ENCODE measurements around the gene RABEP2. TPM values are rescaled to one million over a fixed set of nuclear protein-coding genes. Genes with fewer than 3 reads are reported as not detected.
"Not testable (repeated sequence)": the region's sequence is repeated elsewhere in the genome, so short reads cannot be mapped to it uniquely, and the experiment has no call there.

The RABEP2 gene
- total RNA-seq, 1 donor from 2014 or later, result 22.3 TPM

DNA sequence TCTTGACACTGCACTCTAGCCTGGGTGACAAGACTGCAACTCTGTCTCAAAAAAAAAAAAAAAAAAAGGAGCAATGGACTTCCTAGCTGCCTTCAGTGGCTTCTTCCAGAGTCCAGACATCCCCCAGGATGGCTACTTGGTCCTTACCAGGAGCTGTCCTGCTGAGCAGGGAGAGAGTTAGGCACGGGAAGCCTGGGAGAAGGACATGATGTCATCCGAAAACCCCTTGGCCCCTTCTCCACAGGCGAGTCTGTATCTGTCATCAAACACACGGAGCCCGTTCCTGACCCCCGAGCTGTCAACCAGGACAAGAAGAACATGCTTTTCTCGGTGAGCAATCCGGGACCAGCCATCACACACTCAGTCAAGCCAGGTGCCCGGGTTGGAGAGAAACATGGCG, 38.1 kb downstream of the RABEP2 start:
- intact Hi-C loops (cut with DNase I), result no loop called here

DNA sequence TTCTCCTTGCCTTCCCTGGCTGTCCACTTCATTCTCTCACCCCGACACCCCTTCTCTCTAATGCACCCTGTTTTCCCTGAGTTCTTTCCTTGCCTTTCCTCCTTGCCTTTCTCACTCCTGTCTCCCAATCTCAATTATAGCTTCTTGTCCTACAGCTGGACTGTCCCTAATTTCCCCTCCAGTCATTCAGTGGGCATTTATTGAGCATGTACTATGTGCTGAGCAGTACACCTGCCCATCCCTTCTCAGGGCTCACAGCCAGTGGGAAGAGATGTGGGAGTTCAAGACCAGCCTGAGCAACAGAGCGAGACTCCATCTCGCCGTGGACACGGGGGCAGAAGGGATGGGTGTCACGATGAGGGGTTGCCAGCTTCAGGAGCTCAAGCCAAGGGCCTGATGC, 41.0 kb downstream of the RABEP2 start:
- ATAC-seq, result no peak

More for the DNA sequence above, 38.1 kb downstream of the RABEP2 start:
- no peak for ATAC-seq
- DNase-seq (ENCODE audit: missing footprints), result no peak

DNA sequence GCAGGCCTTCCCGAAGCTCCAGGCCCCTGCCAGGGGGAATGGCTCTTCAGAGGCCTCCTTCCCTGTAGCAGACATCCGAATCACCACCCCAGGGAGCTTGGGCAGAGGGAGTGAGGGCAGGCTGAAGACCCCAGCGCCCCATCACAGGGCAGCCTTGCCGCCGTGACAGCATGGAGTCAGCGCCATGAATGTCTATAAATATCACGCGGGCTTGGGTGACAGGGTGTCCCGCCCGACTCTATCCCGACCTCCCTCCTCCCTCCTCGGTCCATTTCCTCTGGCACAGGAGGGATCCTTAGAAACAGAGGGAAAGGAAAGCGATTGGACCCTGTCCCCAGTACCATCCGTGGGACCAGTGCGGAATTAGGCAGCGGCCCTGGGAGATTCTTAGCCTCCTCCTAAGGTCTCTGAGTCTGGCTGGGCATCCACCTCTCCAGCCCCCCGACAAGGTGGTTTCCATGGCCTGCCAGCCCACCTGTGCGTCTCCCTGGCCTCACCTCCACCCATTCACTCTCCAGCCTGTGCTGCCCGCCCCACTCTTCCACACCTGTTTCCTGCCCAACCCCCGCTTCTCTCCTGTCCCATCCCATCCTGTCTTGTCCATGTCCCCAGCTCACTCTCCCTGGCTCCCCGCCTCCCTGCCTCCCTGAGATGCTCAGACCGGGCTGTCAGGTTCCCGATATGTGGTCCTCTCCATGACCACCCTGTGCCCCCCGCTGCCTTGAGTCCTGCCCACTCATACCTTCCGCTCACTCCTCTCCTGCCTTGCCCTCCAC, 41.6 kb downstream of the RABEP2 start:
- intact Hi-C loops (cut with DNase I), result loop anchor here (5.0 kb wide), 1 partner anchor 44 kb away; the partner anchor contains the start of gene RABEP2
- no peak for ATAC-seq
- peak; percentile 46 for DNase-seq (ENCODE audit: missing footprints)

More for the DNA sequence above, 41.0 kb downstream of the RABEP2 start:
- intact Hi-C loops (cut with DNase I), result loop anchor here (5.0 kb wide), 1 partner anchor 43 kb away; the partner anchor contains the start of gene RABEP2
- DNase-seq (ENCODE audit: missing footprints), result peak; percentile 26

DNA sequence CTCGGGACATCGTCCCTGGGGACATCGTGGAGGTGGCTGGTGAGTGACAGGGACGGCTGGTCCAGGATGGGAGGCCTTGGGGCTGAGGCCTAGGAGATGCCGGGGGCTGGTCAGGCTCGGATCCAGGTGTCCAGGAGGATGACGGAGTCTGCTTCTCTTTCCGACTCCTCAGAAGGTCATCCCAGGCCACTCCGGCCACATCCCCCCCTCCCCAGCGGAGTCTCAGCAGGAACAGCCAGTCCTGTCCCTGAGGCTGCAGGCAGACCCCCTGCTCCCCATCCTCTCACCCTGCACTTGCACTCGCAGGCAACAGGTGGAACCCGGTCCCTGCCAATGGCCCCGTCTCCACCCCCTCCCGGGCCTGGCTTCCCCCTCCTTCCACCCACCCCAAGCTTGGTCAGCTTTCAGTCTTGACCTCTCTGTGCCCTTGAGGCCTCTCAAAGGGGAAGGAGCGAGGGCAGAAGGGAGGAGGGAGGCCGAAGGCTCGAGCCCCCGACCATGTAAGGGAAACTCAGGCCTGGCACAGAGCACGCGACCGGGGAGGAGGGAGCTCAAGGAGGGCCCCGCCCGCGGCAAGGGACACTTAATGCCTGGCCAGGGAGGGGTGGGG, 42.4 kb downstream of the RABEP2 start:
- no peak for ATAC-seq
- intact Hi-C loops (cut with DNase I), result loop anchor here (5.0 kb wide), 1 partner anchor 45 kb away; the partner anchor contains the start of gene RABEP2
- peak; percentile 35 for DNase-seq (ENCODE audit: missing footprints)

DNA sequence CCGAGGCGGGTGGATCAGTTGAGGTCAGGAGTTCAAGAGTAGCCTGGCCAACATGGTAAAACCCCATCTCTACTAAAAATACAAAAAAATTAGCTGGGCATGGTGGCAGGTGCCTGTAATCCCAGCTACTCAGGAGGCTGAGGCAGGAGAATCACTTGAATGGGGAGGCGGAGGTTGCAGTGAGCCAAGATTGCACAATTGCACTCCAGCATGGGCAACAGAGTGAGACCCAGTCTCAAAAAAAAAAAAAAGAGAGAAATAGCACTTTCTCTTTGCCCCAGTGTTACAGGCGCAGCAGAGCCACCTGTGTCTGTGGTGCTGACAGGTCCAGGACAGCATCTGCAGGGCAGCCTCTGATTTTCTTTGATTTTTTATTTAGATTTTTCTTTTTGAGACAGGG, 43.5 kb downstream of the RABEP2 start:
- DNase-seq (ENCODE audit: missing footprints), result peak; percentile 9
- not testable (repeated sequence) for ATAC-seq
- intact Hi-C loops (cut with DNase I), result loop anchor here (5.0 kb wide), 1 partner anchor 46 kb away; the partner anchor contains the start of gene RABEP2

DNA sequence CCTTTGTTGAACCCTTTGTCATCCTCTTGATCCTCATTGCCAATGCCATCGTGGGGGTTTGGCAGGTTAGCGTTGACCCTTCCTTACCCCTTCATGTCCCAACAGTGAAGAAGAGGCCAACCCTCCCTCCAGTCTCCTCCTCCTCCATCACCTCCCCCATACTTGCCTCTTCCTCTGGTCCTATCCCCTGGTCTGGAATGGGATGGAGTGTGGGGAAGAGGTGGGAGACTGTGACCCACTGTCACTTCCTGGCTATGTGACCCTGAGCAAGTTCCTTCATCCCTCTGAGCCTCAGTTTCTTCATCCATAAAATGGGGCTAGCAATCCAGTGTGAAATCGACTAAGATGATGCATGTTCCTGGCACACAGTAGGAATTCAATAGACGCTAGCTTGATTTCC, 44.1 kb downstream of the RABEP2 start:
- intact Hi-C loops (cut with DNase I), result loop anchor here (5.0 kb wide), 1 partner anchor 46 kb away; the partner anchor contains the start of gene RABEP2
- DNase-seq (ENCODE audit: missing footprints), result peak; percentile 4
- ATAC-seq, result no peak

DNA sequence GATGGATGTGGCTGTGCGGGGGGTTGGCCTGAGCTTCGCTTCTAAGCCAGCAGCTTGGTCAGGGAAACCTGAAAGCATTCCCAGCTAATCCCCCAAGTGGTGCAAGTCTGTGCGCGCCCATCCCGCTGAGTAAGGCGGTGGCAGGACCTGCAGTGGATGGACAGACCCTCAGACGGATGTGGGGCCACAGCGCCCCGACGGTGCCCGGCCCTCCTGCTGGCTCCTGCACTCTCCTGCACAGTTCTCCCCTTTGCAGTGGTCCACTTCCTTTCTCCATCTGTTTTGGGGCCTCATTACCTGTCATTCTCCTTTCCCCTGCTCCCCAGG, 44.5 kb downstream of the RABEP2 start:
- DNase-seq (ENCODE audit: missing footprints) (no peak), ATAC-seq (no peak)
- intact Hi-C loops (cut with DNase I), result loop anchor here (5.0 kb wide), 1 partner anchor 47 kb away; the partner anchor contains the start of gene RABEP2

DNA sequence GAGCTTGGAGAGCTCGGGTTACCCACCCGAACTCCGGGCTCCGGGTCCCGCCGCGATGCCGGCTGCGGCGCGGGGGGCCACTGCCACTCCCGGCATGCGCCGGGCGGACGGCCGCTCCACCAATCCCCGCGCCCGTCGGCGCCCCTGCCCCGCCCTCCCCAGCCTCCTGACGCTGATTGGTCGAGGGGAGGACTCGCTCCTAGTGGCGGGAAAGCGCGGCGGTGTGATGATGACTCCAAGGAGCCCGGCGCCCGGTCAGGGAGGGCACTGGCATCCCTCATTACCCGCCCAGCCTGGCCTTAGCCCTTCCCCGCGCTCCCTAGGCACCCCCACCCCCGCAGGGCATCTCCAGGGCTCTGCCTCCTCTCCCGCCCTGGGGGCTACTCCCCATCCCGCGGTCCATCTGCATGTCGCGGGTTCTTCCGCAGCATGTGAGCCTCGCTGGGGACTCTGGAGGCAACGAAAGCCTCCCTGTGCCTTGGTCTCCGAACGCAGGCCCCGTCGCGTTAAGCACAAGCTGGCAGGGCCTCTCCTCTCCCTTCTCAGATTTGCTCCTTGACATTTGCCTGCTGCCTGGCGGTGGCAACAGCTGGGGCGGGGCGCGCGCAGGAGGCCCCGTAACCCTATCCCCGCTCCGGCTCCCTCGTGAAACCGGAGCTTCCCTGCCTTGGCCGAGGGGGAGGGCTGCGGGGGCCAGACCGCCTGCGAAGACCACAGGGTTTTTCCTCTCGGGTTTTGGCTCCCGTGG, 45.0 kb downstream of the RABEP2 start:
- intact Hi-C loops (cut with DNase I), result loop anchor here (1.0 to 5.0 kb wide), 2 partner anchors 47 to 65 kb away; partner anchors contain the start of gene RABEP2
- ATAC-seq (peak; percentile 94), DNase-seq (ENCODE audit: missing footprints) (peak; percentile 91)

DNA sequence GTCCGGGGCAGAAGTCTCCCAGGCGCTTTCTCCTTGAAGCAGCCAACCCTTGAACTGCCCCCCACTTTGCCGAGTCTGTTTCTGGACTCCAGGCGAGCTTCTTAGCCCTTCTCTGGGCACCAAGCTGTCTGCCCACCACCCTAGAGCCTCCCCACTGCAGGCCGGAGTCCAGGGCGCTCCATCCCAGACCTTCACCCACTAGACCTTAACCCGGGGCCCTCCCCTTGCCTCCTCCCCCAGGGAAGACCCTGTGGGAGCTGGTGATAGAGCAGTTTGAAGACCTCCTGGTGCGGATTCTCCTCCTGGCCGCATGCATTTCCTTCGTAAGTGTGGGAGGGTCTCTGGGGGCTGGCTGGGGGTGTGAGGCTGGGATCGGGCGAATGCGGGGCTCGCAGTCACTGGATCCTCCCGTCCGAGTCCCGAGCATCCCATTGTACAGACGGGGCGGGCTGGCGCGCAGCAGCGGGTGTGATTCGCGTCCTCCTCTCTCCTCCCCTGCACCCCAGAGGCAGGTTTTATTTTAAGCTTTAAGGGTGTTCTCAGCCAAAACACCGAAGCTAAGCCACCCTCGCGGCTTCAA, 45.7 kb downstream of the RABEP2 start:
- intact Hi-C loops (cut with DNase I), result loop anchor here (1.0 kb wide), 1 partner anchor 66 kb away; no protein-coding TSS in a partner anchor
- peak; percentile 32 for ATAC-seq
- DNase-seq (ENCODE audit: missing footprints), result peak; percentile 70

DNA sequence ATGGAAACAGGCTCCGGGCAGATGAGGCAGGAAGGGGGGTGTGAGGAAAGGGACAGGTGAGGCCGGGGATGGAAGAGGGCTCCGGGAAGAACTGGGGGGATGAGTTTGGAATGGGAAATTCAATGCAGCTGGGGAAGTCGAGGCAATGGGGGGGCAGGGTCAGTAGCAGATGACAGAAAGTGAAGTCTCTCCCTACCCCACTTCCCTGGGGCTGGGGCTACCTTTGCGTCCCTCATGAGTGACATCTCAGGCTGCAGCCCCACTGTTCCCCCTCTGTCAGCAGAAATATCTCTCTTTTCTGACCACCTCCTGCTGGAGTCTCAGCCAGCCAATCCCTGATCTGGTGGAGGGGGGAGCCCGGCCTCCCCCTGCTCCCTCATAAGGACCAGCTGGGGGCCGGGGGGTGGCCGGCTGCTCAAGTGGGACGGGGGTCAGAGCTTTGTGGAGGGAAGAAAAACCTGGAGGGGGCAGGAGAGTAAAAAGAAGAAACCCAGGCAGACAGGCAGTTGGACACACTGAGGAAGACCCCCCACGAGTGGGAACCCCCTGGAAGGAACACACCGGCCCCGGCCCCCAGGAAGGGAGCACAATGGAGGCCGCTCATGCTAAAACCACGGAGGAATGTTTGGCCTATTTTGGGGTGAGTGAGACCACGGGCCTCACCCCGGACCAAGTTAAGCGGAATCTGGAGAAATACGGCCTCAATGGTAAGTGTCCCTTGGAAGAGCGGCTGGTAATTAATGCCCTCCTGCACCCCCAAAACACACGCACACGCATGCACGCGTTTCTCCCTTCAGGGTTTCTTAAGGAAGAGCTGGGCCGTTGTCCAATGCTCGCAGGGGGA, 46.7 kb downstream of the RABEP2 start, which contains the start of gene ATP2A1:
Gene ATP2A1 (plus strand): TSS at position 406 of the 844 bp plus-strand sequence. CDS start 184 bp downstream, at position 590.
- intact Hi-C loops (cut with DNase I), result no loop called here
- ATAC-seq (no peak), DNase-seq (ENCODE audit: missing footprints) (peak; percentile 56)

DNA sequence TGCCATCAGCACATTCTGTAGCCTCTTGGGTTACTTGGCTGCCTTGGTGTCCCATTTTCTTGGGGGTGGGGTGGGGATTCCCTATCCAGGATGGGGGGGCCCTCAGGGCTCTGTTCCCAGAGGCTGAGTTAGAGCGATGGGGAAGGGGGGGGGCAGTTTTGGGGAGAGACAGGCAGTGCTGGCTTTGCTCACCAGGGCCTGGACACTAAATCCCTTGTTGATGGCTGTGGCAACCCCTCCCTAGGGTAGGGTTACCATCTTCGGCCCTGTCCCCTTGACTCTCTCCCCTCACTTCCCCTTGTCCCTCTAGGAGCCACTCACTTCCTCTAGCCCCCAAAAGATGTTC, 47.4 kb downstream of the RABEP2 start:
- DNase-seq (ENCODE audit: missing footprints), result peak; percentile 15
- ATAC-seq, result no peak
- intact Hi-C loops (cut with DNase I), result no loop called here

DNA sequence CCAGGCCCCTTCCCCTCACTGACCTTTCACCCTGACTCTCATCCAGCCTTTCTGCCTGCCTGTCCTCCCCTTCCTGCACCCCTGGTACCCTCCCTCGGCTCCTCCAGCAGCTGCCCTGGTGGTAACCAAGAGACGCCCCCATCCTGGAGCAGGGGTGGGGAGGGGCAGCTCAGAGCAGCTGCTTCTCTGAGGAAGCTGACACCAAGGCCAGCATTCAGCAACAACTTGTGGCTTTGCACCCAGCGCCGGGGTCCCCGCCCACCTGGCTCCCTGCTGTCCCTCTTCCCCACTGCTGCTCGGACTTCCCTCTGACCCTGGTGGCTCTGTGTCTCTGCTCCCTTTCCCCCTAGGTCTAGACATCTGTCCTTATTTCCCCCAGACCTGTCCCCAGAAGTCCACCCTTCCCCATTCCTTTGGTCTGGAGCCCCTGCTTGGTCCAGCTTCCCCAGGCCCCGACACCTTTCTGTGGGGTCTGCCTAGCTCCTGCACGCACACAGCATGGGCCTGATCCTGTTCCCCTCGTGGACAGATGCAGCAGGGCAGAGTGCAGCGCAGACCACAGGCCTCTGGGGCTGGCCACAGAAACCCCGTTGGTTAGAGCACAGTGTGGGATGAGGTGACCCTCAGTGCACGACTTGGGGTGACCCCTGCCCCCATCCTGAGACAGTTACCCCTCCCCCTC, 47.9 kb downstream of the RABEP2 start:
- ATAC-seq, result no peak
- DNase-seq (ENCODE audit: missing footprints), result peak; percentile 20

DNA sequence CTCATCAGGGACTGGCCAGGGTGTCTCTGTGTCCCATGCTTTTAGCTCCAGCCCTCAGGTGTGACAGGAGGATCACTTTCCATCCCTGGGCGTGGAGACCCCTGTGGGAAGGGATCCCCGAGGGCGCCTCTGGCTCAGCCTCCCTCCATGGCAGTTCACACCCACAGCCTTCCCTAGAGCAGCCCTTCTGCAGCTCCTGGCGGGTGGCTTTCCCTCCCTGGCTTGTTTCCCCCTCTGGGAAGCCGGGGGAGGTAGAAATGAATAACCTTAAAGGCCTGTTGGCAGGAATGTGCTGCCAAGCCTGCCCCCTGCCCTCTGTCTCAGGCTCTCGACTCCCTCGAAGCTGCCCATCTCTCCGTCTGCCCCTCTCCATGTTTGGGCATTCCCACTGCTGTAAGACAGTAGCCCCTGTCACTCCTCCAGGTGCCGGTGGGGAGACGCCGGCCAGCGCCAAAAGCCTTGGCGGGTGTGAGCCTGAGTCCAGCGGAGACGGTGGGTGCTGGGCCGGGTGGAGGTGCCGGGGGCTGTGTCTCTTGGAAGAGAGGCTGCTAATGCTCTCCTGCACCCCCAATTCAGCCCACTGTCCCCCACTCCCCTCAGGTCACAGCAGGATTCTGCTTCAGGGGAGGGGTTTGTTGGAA, 48.9 kb downstream of the RABEP2 start:
- ATAC-seq, result no peak
- intact Hi-C loops (cut with DNase I), result no loop called here

More for the DNA sequence above, 47.9 kb downstream of the RABEP2 start:
- intact Hi-C loops (cut with DNase I), result no loop called here

DNA sequence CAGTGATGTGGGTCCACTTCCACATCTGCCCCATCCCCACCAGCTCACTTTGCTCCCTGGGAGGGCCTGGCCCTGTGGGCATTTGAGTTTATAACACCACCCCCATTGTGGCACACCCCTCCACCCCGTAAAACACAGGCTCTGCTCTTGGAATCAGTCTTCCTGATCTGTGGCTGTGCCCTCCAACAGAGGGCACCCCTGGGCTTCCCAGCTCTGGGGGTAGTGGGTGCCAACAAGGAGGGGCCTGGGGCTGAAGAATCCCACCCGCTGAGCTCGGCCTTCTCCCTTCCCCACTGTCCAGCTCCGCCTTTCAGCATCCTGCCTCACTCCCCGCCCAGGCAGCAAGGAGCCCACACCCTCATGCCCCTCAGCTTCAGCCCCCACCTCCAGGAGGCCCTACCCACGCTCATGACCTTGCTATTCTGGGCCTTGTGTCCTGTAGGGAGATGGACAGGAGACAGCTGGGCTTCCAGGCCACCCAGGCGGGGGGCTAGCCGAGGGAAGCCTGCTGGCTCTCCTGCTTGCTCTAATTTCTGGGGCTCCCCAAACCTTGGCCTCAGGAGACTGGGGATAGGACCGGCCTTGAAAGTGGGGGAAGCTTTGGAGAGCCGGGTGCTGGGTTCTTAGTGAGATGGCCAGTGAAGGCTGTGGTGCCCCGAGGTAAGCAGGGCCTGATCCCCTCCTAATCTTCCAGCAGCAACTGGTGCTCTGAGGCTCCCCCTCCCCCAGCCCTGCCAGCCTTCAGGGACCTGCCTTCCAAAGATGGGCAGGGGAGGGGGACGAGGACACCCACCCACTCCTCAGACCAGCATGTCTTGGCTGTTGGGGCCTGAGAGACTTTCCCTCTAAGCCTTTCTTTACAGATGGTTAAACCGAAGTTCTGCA, 49.7 kb downstream of the RABEP2 start:
- intact Hi-C loops (cut with DNase I), result no loop called here
- ATAC-seq (no peak), DNase-seq (ENCODE audit: missing footprints) (peak; percentile 35)

More for the DNA sequence above, 48.9 kb downstream of the RABEP2 start:
- DNase-seq (ENCODE audit: missing footprints), result peak; percentile 56

DNA sequence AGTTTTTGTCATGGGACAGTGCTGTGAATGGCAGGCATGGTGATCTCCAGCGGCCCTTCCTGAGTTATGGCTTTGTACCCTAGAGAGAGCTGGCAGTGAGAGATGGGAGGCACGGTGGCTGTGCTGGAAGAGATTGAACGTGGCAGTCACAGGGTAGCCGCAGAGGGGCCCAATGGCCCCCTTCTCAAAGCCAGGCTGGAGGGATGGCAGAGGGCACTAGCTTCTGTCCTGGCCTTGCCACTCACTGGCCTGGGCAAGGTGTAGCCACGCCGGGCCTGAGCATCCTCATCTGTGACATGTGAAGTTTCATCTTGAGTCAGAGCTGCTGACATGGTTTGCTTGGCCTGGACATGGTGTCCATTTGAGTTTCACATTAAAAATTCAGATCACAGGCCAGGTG, 50.6 kb downstream of the RABEP2 start:
- ATAC-seq (no peak), DNase-seq (ENCODE audit: missing footprints) (peak; percentile 9)
- intact Hi-C loops (cut with DNase I), result loop anchor here (5.0 kb wide), 1 partner anchor 47 kb away; no protein-coding TSS in a partner anchor
